Mesothelial cell of epicardium (in vitro differentiated cells): ENCODE data around the gene MPPED1. TPM values are rescaled to one million over a fixed set of nuclear protein-coding genes. Genes with fewer than 3 reads are reported as not detected.

ENCODE experiments used
- DNase-seq, 2 experiments: peaks; one replicate each; pipeline ENCODE4 v3.0.0; 2021; ENCODE audit warnings: low spot score in 2 of 2; ENCODE audit not compliant: unreplicated experiment in 2 of 2
- H3K27ac Mint-ChIP-seq: 2 replicates; pipeline ENCODE4 v1.8.0; 2021; ENCODE audit warnings: mixed read lengths
- H3K27me3 Mint-ChIP-seq: 2 replicates; pipeline ENCODE4 v1.8.0; 2021; ENCODE audit warnings: low read depth, mixed read lengths
- H3K36me3 Mint-ChIP-seq: 2 replicates; pipeline ENCODE4 v1.8.0; 2021; ENCODE audit warnings: mixed read lengths
- H3K4me1 Mint-ChIP-seq: 2 replicates; pipeline ENCODE4 v1.8.0; 2021; ENCODE audit warnings: mixed read lengths
- H3K4me3 Mint-ChIP-seq: 2 replicates; pipeline ENCODE4 v1.8.0; 2021; ENCODE audit warnings: mild to moderate bottlenecking, moderate library complexity, mixed read lengths
- H3K9me3 Mint-ChIP-seq: 2 replicates; pipeline ENCODE4 v1.8.0; 2021; ENCODE audit warnings: mixed read lengths
- CTCF ChIP-seq: fragments of 200-600 bp; sonication (generic); IDR thresholded peaks from one replicate; pipeline ENCODE4 v1.5.0; 2021; ENCODE audit warnings: antibody characterized with exemption; ENCODE audit not compliant: unreplicated experiment
- total RNA-seq: library from RNA; stranded (reverse); gene quantifications from 3 replicates; pipeline ENCODE4 v1.2.1, GENCODE V29; 2021

MPPED1 gene
- total RNA-seq, 1 donor from 2014 or later: 0.76 TPM

GRCh38 chr22:43375951-43376455, 35.8 kb upstream of the MPPED1 start:
- no peaks in the 10 kb centered on the region for H3K36me3 Mint-ChIP-seq
- DNase-seq: no peak
- H3K27me3 Mint-ChIP-seq: peaks cover 7% of the 10 kb centered on the region
- H3K9me3 Mint-ChIP-seq: peaks cover 13% of the 10 kb centered on the region
- no peak overlapping the region for H3K27ac Mint-ChIP-seq
- TF ChIP-seq CTCF: no peak
- H3K4me3 Mint-ChIP-seq: no peak overlapping the region
- H3K4me1 Mint-ChIP-seq: peaks cover 21% of the 10 kb centered on the region

- Mint-ChIP-seq H3K9me3 (peaks cover 13% of the 10 kb centered on the region), H3K27me3 (peaks cover 4% of the 10 kb centered on the region), H3K4me3 (no peak overlapping the region), H3K27ac (peak overlapping the region; percentile 69), H3K4me1 (peaks cover 21% of the 10 kb centered on the region), H3K36me3 (peaks cover 2% of the 10 kb centered on the region)
- no peak for TF ChIP-seq CTCF
- DNase-seq: no peak
These were observed 34.9 kb upstream of the MPPED1 start for GRCh38 chr22:43376765-43377547.

GRCh38 chr22:43377548-43377895, 34.3 kb upstream of the MPPED1 start:
- Mint-ChIP-seq H3K9me3 (peaks cover 13% of the 10 kb centered on the region), H3K36me3 (peaks cover 2% of the 10 kb centered on the region), H3K27ac (peak overlapping the region; percentile 69), H3K4me3 (no peak overlapping the region), H3K27me3 (peaks cover 4% of the 10 kb centered on the region), H3K4me1 (peaks cover 21% of the 10 kb centered on the region)
- TF ChIP-seq CTCF: no peak
- no peak for DNase-seq

GRCh38 chr22:43377896-43378704, 33.7 kb upstream of the MPPED1 start:
- Mint-ChIP-seq H3K27ac (peak overlapping the region; percentile 68), H3K27me3 (peaks cover 4% of the 10 kb centered on the region), H3K4me1 (peaks cover 21% of the 10 kb centered on the region), H3K9me3 (peaks cover 13% of the 10 kb centered on the region), H3K4me3 (peak overlapping the region; percentile 8), H3K36me3 (peaks cover 2% of the 10 kb centered on the region)
- TF ChIP-seq CTCF: no peak
- DNase-seq: no peak

GRCh38 chr22:43381693-43382092, 30.1 kb upstream of the MPPED1 start:
- peaks cover 16% of the 10 kb centered on the region for H3K27me3 Mint-ChIP-seq
- H3K36me3 Mint-ChIP-seq: peaks cover 2% of the 10 kb centered on the region
- H3K27ac Mint-ChIP-seq: no peak overlapping the region
- peaks cover 20% of the 10 kb centered on the region for H3K4me1 Mint-ChIP-seq
- no peak for TF ChIP-seq CTCF
- no peak for DNase-seq
- no peak overlapping the region for H3K4me3 Mint-ChIP-seq
- H3K9me3 Mint-ChIP-seq: peaks cover 4% of the 10 kb centered on the region
